ENCODE results near the gene PERM1. TPM values are rescaled to one million over a fixed set of nuclear protein-coding genes. Genes with fewer than 3 reads are reported as not detected.
A peak's percentile ranks its signal among the peaks of the same experiment; 100 is the strongest.

PERM1 gene
- total and polyA plus RNA-seq, 2 of the 8 experiments (the other 6 are each of a cell fraction or from before 2014, with no cell fraction given), result not detected

- Histone ChIP-seq H3K14ac (ENCODE audit: insufficient read length) (no peak overlapping the region), H2BK12ac (ENCODE audit: low read depth, low read length) (peak overlapping the region; percentile 99), H2AK5ac (ENCODE audit: low read depth, low read length) (peak overlapping the region; percentile 69; the same call in 1 of the 2 replicates), H4K5ac (ENCODE audit: insufficient read length, low read depth, low read length) (no peak overlapping the region), H2AFZ (ENCODE audit: low read length) (no peak overlapping the region), H4K20me1 (replicated peaks in 1 of 2; ENCODE audit: control insufficient read depth in 1 of 2, insufficient read depth in 2 of 2, low read length in 2 of 2) (no peaks in the 10 kb centered on the region), H3K79me1 (ENCODE audit: low read depth, low read length) (no peaks in the 10 kb centered on the region), H2BK20ac (ENCODE audit: low read length) (peak overlapping the region; percentile 98; the same call in 1 of the 2 replicates), H3K4me1 (replicated peaks in 1 of 4; ENCODE audit: control insufficient read depth in 3 of 4, insufficient read depth in 4 of 4, low read length in 3 of 4) (peaks cover 0 to 21% (median 15%) of the 10 kb centered on the region in 4 experiments; a peak in 6 of 7 replicates), H3K79me2 (ENCODE audit: control insufficient read depth in 1 of 2, insufficient read depth in 2 of 2, low read length in 2 of 2) (no peaks in the 10 kb centered on the region), H3K4me3 (ENCODE audit: extremely low read depth in 1 of 4, insufficient read depth in 2 of 4, low read depth in 3 of 4, low read length in 4 of 4) (peak overlapping the region; percentile 37 to 64 (median 59); a peak in 7 of 8 replicates), H3K9ac (replicated peaks in 1 of 4; ENCODE audit: extremely low read depth in 1 of 4, low read depth in 3 of 4, low read length in 3 of 4) (peak overlapping the region in 2 of 4 experiments; percentile 60 to 62; a peak in 2 of 7 replicates), H3K27me3 (replicated peaks in 1 of 4; ENCODE audit: control insufficient read depth in 3 of 4, extremely low read depth in 1 of 4, insufficient read depth in 3 of 4, low read length in 3 of 4) (peaks cover 0 to 3% (median 0%) of the 10 kb centered on the region in 4 experiments; a peak in 2 of 7 replicates), H3K56ac (replicated peaks; ENCODE audit: insufficient read length, low read depth, low read length) (peak overlapping the region; percentile 5), H2BK120ac (replicated peaks; ENCODE audit: low read depth, low read length) (no peak overlapping the region), H3K23ac (ENCODE audit: insufficient read length) (no peak overlapping the region), H3K36me3 (ENCODE audit: control insufficient read depth in 2 of 4, insufficient read depth in 4 of 4, low read length in 3 of 4) (no peaks in the 10 kb centered on the region), H3K4me2 (ENCODE audit: insufficient read depth in 1 of 2, low read depth in 2 of 2, low read length in 2 of 2) (peak overlapping the region; percentile 76 to 98), H4K91ac (replicated peaks; ENCODE audit: insufficient read length, low read length) (peak overlapping the region; percentile 68), H2BK15ac (ENCODE audit: low read length) (peak overlapping the region; percentile 99), H3K23me2 (ENCODE audit: low read depth, low read length) (peaks cover 6% of the 10 kb centered on the region), H3K18ac (ENCODE audit: extremely low read depth, low read length) (peak overlapping the region; percentile 90), H3K4ac (replicated peaks; ENCODE audit: insufficient read length, low read depth, low read length) (peak overlapping the region; percentile 60), H3K9me3 (ENCODE audit: insufficient read depth in 2 of 2, low read depth in 1 of 2, low read length in 1 of 2) (no peaks in the 10 kb centered on the region), H2BK5ac (ENCODE audit: low read depth, low read length) (peak overlapping the region; percentile 92), H4K8ac (ENCODE audit: extremely low read depth, insufficient read depth, low read length) (peak overlapping the region; percentile 97; the same call in 1 of the 2 replicates), H3K27ac (ENCODE audit: low read depth, low read length) (peak overlapping the region; percentile 61; the same call in 1 of the 2 replicates)
- no peak for TF ChIP-seq POLR2A (IDR thresholded peaks at IDR 0.05; ENCODE audit: control extremely low read depth in 1 of 2, low read depth in 2 of 2, low read length in 2 of 2)
- TF ChIP-seq YY1 (IDR thresholded peaks at IDR 0.05; ENCODE audit: low read depth, low read length), result peak; percentile 45; the same call in 1 of the 2 replicates
- TF ChIP-seq, protein P1, sequence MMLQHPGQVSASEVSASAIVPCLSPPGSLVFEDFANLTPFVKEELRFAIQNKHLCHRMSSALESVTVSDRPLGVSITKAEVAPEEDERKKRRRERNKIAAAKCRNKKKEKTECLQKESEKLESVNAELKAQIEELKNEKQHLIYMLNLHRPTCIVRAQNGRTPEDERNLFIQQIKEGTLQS (IDR thresholded peaks at IDR 0.05; ENCODE audit: insufficient read depth, low read depth, low read length), result no peak
- DNase-seq (ENCODE audit: low read depth in 1 of 2, low spot score in 2 of 2), result peak in 1 of 2 experiments; percentile 63
- 76% methylated on average over 37 of the region's 41 CpGs; no CpG with 5 or more reads in 1 of the 2 experiments for WGBS, 2 experiments (ENCODE audit: extremely low coverage in 1 of 2, insufficient coverage in 1 of 2, insufficient read length in 1 of 2, insufficient replicate concordance in 2 of 2, low coverage in 1 of 2, low lambda C conversion rate in 2 of 2, missing lambda C conversion rate in 1 of 2)
- CTCF ChIA-PET (ENCODE audit: partially characterized antibody), result interaction anchor here (0.5 to 7.8 kb wide), 18 partner anchors 9 to 1137 kb away, joined by 3 to 74 read pairs (median 6); partner anchors contain the start of genes HES4 and PERM1
- no peak for FAIRE-seq
- POLR2A ChIA-PET (ENCODE audit: partially characterized antibody), result interaction anchor here (0.8 to 14.9 kb wide), 13 partner anchors 8 to 150 kb away, joined by 3 to 245 read pairs (median 5); partner anchors contain the start of gene HES4
These were observed 32.2 kb upstream of the PERM1 start for GRCh38 chr1:1013922-1014648.
